ENCODE results near the gene BAG3.

BAG3 gene

GRCh38 chr10:119667562-119668328 is 16.6 kb downstream of the BAG3 start:
- DNase-seq: no peak

- DNase-seq: no peak
These were observed 17.3 kb downstream of the BAG3 start for GRCh38 chr10:119668461-119668860.

GRCh38 chr10:119669331-119669730 is 18.2 kb downstream of the BAG3 start:
- no peak for DNase-seq

- no peak for DNase-seq
These were observed 18.9 kb downstream of the BAG3 start for GRCh38 chr10:119669975-119670640.

- no peak for DNase-seq
These were observed 19.5 kb downstream of the BAG3 start for GRCh38 chr10:119670717-119671116.

GRCh38 chr10:119671381-119671780 is 20.2 kb downstream of the BAG3 start:
- no peak for DNase-seq

GRCh38 chr10:119672291-119672690 is 21.1 kb downstream of the BAG3 start:
- DNase-seq: no peak

- no peak for DNase-seq
These were observed 22.1 kb downstream of the BAG3 start for GRCh38 chr10:119673271-119673670.

GRCh38 chr10:119675483-119676170 is 24.4 kb downstream of the BAG3 start:
- DNase-seq: no peak

- DNase-seq: no peak
These were observed 25.9 kb downstream of the BAG3 start for GRCh38 chr10:119677126-119677525.

GRCh38 chr10:119677904-119678755 is 26.9 kb downstream of the BAG3 start:
- no peak for DNase-seq

GRCh38 chr10:119679480-119679829 is 28.3 kb downstream of the BAG3 start:
- DNase-seq: no peak

- no peak for DNase-seq
These were observed 28.9 kb downstream of the BAG3 start for GRCh38 chr10:119680050-119680449.

- no peak for DNase-seq
These were observed 29.5 kb downstream of the BAG3 start for GRCh38 chr10:119680650-119681081.

- DNase-seq: peak; percentile 65
These were observed 35.4 kb downstream of the BAG3 start for GRCh38 chr10:119686465-119687191.

- DNase-seq: peak; percentile 35
These were observed 36.2 kb downstream of the BAG3 start for GRCh38 chr10:119687192-119688032.

GRCh38 chr10:119688033-119688508 is 36.9 kb downstream of the BAG3 start:
- no peak for DNase-seq

GRCh38 chr10:119689016-119689580 is 37.9 kb downstream of the BAG3 start:
- no peak for DNase-seq

- DNase-seq: no peak
These were observed 40.5 kb downstream of the BAG3 start for GRCh38 chr10:119691726-119692125.

- DNase-seq: no peak
These were observed 42.2 kb downstream of the BAG3 start for GRCh38 chr10:119693262-119693957.
